Measurements from ENCODE around the gene SFXN5. TPM values are rescaled to one million over a fixed set of nuclear protein-coding genes. Genes with fewer than 3 reads are reported as not detected.

The SFXN5 gene
- total RNA-seq, 2 donors from 2014 or later = 12.8 to 23.2 TPM

DNA sequence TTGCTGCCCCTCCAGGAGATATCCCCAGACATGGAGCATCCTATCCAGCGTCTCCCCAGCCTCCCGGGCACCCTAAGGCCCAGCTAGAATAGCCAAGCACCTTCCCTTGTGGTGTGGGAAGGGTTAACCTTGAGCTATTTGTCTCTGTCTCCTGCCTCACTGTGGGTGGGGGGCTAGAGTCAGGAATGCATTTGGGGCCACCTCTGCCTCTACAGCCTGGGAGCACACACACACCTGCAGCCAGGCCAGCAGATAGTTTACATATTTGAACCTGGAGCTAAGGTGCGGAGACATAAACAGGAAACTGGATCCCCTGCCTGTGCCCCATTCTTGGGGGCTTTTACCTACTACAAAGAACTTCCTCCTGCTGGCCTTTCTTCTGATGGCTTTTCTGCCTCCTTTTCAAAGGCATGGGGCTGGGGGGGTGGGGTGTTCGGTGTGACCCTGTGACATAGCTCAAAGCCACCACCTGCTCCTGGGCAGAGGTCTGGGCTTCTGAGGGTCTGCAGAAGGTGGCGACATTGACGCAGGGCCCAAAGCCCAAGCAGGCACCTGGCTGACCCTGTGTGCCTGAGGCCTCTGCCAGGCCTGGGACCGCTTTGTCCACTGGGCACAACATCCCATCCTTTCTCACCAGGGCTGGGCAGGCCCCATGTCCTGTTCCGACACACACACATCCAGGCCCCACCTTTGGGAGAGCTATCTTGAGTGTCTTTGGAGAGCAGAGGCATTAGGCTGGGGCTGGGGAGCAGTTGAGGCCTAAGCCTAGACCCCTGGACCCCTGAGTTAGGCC is 120.0 kb downstream of the SFXN5 start:
- WGBS = 86% methylated on average over 7 of the region's 8 CpGs
- Histone ChIP-seq H3K27ac (no peak overlapping the region), H3K36me3 (no peaks in the 10 kb centered on the region), H3K4me1 (replicated peaks) (no peaks in the 10 kb centered on the region), H3K4me3 (no peak overlapping the region), H3K27me3 (replicated peaks; ENCODE audit: insufficient read depth) (no peaks in the 10 kb centered on the region), H3K9me3 (no peaks in the 10 kb centered on the region)
- DNase-seq (ENCODE audit: low spot score) = no peak
- intact Hi-C loops (cut with DNase I) = no loop called here
- no peak for TF ChIP-seq POLR2A (IDR thresholded peaks at IDR 0.05)
- TF ChIP-seq, protein P1, sequence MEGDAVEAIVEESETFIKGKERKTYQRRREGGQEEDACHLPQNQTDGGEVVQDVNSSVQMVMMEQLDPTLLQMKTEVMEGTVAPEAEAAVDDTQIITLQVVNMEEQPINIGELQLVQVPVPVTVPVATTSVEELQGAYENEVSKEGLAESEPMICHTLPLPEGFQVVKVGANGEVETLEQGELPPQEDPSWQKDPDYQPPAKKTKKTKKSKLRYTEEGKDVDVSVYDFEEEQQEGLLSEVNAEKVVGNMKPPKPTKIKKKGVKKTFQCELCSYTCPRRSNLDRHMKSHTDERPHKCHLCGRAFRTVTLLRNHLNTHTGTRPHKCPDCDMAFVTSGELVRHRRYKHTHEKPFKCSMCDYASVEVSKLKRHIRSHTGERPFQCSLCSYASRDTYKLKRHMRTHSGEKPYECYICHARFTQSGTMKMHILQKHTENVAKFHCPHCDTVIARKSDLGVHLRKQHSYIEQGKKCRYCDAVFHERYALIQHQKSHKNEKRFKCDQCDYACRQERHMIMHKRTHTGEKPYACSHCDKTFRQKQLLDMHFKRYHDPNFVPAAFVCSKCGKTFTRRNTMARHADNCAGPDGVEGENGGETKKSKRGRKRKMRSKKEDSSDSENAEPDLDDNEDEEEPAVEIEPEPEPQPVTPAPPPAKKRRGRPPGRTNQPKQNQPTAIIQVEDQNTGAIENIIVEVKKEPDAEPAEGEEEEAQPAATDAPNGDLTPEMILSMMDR (IDR thresholded peaks at IDR 0.05) = no peak
- TF ChIP-seq POLR2AphosphoS5 (IDR thresholded peaks at IDR 0.05) = no peak

DNA sequence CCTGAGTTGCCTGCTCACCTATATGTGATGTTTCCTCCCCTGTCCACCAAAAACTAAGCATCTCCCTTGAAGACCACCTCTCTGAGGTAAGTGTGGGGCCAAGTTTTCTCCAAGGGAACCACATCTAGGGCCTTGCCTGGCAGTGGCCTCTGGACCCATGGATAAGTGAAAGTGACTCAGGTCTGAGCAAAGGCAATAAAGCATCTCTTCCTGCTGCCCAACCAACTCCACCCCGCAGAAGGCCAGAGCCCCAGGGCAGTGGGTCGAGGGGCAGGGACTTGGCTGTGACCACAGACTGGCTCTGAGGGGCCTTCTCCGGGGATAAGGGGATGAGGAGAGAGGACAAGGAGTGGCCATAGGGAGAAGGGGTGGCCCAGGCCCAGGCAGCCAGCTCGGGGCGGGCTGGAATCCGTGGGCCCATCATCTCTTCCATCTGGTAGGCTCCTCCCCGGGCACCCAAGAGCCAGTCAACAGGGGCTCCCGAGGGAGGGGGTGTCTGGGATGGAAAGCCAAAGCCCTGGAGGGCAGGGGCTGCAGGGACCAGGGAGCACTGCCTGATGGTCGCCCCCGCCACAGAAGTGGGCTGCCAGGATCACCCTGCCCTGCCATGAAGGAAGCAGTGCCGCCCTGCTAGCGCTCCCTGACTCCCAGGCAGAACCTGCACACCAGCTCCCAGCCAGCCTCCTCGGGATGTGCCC is 120.8 kb downstream of the SFXN5 start:
- TF ChIP-seq POLR2A (IDR thresholded peaks at IDR 0.05) (no peak), POLR2AphosphoS5 (IDR thresholded peaks at IDR 0.05) (no peak)
- TF ChIP-seq, protein P1 (IDR thresholded peaks at IDR 0.05) = no peak
- no peaks in the 10 kb centered on the region for H3K9me3 ChIP-seq
- H3K27me3 ChIP-seq (replicated peaks; ENCODE audit: insufficient read depth) = no peaks in the 10 kb centered on the region
- 76% methylated on average over 12 of the region's 13 CpGs for WGBS
- H3K36me3 ChIP-seq = no peaks in the 10 kb centered on the region
- H3K27ac ChIP-seq = no peak overlapping the region
- no peak overlapping the region for H3K4me3 ChIP-seq
- DNase-seq (ENCODE audit: low spot score) = no peak
- intact Hi-C loops (cut with DNase I) = no loop called here
- no peaks in the 10 kb centered on the region for H3K4me1 ChIP-seq (replicated peaks)

DNA sequence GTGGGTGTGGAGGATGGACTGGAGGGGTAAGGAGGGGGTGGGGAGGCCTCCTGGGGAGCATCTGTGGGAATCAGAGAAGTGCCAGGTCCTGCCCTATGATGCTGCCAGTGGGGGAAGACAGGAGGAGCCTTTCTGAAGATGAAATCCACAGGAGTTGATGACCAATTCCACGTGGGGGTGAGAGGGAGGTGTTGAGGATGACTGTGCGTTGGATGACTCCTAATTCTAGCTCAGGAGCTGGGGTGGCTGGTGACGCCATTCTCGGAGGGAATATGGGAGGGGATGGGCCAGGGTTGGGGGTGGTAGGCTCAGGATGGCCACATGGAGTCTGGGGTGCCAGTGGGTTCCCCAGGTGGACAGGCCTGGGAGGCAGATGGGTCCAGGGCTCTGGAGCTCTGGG is 121.9 kb downstream of the SFXN5 start:
- TF ChIP-seq POLR2AphosphoS5 (IDR thresholded peaks at IDR 0.05) (no peak), POLR2A (IDR thresholded peaks at IDR 0.05) (no peak)
- TF ChIP-seq, protein P1 (IDR thresholded peaks at IDR 0.05) = no peak
- no peak overlapping the region for H3K27ac ChIP-seq
- WGBS = 98% methylated on average over 4 of the region's 4 CpGs
- intact Hi-C loops (cut with DNase I) = no loop called here
- no peak for DNase-seq (ENCODE audit: low spot score)
- no peak overlapping the region for H3K4me3 ChIP-seq
- no peaks in the 10 kb centered on the region for H3K4me1 ChIP-seq (replicated peaks)
- H3K36me3 ChIP-seq = no peaks in the 10 kb centered on the region
- H3K27me3 ChIP-seq (replicated peaks; ENCODE audit: insufficient read depth) = no peaks in the 10 kb centered on the region
- H3K9me3 ChIP-seq = no peaks in the 10 kb centered on the region

DNA sequence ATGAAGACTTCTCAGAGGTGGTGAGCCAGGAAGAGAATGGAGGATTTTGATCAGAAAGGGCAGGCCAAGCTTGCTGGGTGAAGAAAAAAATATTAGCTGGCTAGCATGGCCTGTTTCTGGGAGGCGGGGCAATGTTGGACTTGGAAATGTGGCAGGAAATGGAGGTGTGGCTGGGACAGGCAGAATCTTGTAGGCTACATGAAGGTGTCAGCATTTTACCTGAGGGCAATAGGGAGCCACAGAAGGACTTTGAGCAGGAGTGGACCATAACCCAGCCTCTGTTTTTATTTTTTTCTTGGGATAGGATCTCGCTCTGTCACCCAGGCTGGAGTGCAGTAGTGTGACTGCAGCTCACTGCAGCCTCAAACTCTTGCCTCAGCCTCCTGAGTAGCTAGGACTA is 122.5 kb downstream of the SFXN5 start:
- no peaks in the 10 kb centered on the region for H3K4me1 ChIP-seq (replicated peaks)
- H3K4me3 ChIP-seq = no peak overlapping the region
- H3K27ac ChIP-seq = no peak overlapping the region
- intact Hi-C loops (cut with DNase I) = no loop called here
- H3K27me3 ChIP-seq (replicated peaks; ENCODE audit: insufficient read depth) = no peaks in the 10 kb centered on the region
- no peaks in the 10 kb centered on the region for H3K9me3 ChIP-seq
- no peak for DNase-seq (ENCODE audit: low spot score)
- no peaks in the 10 kb centered on the region for H3K36me3 ChIP-seq
- 88% methylated on average over 2 of the region's 2 CpGs for WGBS
- TF ChIP-seq, protein P1 (IDR thresholded peaks at IDR 0.05) = no peak
- TF ChIP-seq POLR2AphosphoS5 (IDR thresholded peaks at IDR 0.05) (no peak), POLR2A (IDR thresholded peaks at IDR 0.05) (no peak)

Measured in prostate gland (tissue), 2 donors.